Vagina (tissue), 2 donors: ENCODE measurements around the gene CDKL1.

Experiments
- POLR2A ChIP-seq, 2 donors: fragments of 450-650 bp; IDR thresholded peaks; one replicate each; pipeline ENCODE4 v1.6.1; 2017; ENCODE audit warnings: antibody characterized with exemption in 2 of 2, mild to moderate bottlenecking in 2 of 2, moderate library complexity in 2 of 2
- TF ChIP-seq, protein P1 (sequence below), 3 experiments: fragments of 450-650 bp in 2 of 3; fragments of 200-600 bp in 1 of 3; sonication (generic) in 1 of 3; IDR thresholded peaks; one replicate each; pipeline ENCODE4 v1.5.1; 2017 to 2019; ENCODE audit warnings: antibody characterized with exemption in 3 of 3, mild to moderate bottlenecking in 2 of 3, moderate library complexity in 2 of 3

GRCh38 chr14:50335989-50336824 lies 60.5 kb downstream of the CDKL1 start:
- TF ChIP-seq, protein P1, sequence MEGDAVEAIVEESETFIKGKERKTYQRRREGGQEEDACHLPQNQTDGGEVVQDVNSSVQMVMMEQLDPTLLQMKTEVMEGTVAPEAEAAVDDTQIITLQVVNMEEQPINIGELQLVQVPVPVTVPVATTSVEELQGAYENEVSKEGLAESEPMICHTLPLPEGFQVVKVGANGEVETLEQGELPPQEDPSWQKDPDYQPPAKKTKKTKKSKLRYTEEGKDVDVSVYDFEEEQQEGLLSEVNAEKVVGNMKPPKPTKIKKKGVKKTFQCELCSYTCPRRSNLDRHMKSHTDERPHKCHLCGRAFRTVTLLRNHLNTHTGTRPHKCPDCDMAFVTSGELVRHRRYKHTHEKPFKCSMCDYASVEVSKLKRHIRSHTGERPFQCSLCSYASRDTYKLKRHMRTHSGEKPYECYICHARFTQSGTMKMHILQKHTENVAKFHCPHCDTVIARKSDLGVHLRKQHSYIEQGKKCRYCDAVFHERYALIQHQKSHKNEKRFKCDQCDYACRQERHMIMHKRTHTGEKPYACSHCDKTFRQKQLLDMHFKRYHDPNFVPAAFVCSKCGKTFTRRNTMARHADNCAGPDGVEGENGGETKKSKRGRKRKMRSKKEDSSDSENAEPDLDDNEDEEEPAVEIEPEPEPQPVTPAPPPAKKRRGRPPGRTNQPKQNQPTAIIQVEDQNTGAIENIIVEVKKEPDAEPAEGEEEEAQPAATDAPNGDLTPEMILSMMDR (IDR thresholded peaks at IDR 0.05) = no peak
- TF ChIP-seq POLR2A (IDR thresholded peaks at IDR 0.05) = no peak
